Erythroblast (primary cell): ENCODE data around the gene BRCC3.

ENCODE experiments used
- GATA1 ChIP-seq: IDR thresholded peaks from 2 replicates; pipeline ENCODE4 v1.6.1; 2011; ENCODE audit warnings: low read depth, mild to moderate bottlenecking, control low read depth, low read length, moderate library complexity
- POLR2A ChIP-seq: IDR thresholded peaks from 2 replicates; pipeline ENCODE4 v1.6.1; 2011; ENCODE audit warnings: mild to moderate bottlenecking, low read length

GRCh38 chrX:155028877-155029291, 42.4 kb upstream of the BRCC3 start:
- no peak for TF ChIP-seq POLR2A
- TF ChIP-seq GATA1 = no peak
